LNCAP (cell line): ENCODE measurements around the gene FSD2.

Experiments used
- TF ChIP-seq, protein P1 (sequence below): fragments of 450-650 bp; IDR thresholded peaks from 2 replicates; pipeline ENCODE4 v1.5.1; 2017; ENCODE audit warnings: mild to moderate bottlenecking

The FSD2 gene

DNA sequence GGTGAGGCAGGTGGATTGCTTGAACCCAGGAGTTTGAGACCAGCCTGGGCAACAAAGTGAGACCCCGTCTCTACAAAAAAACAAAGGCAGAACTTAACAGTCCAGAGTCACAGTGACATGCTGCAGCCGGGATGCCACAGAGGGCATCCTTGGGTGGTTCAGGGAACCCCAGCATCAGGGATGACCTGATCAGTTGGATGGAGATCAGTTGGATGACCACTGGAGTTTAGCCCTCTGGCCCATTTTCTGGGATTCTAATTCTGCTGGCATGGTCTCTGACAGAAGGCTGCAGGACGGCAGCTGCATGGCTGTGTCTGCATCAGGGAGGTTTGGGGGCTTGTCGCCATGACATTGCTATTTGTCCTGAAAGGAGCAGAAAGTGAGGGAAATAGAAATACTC, 23.4 kb upstream of the FSD2 start:
- TF ChIP-seq, protein P1, sequence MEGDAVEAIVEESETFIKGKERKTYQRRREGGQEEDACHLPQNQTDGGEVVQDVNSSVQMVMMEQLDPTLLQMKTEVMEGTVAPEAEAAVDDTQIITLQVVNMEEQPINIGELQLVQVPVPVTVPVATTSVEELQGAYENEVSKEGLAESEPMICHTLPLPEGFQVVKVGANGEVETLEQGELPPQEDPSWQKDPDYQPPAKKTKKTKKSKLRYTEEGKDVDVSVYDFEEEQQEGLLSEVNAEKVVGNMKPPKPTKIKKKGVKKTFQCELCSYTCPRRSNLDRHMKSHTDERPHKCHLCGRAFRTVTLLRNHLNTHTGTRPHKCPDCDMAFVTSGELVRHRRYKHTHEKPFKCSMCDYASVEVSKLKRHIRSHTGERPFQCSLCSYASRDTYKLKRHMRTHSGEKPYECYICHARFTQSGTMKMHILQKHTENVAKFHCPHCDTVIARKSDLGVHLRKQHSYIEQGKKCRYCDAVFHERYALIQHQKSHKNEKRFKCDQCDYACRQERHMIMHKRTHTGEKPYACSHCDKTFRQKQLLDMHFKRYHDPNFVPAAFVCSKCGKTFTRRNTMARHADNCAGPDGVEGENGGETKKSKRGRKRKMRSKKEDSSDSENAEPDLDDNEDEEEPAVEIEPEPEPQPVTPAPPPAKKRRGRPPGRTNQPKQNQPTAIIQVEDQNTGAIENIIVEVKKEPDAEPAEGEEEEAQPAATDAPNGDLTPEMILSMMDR = no peak

DNA sequence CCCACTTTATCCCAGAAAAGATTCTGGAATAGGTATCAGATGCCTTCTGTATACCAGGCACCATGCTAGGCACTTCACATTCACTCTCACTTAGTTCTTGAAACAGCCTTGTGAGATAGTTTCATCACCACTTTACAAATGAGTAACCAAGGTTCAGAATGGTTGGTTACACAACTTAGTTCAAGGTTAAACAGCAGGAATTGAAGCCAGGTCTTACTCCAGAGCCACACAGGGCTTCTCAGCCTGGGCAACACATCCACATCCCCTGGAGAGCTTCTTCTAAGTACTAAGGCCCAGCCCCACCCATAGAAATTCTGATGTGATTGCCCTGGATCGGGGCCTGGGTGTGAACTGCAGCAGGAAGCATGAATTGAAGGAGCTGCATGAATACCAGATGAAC, 22.2 kb upstream of the FSD2 start:
- TF ChIP-seq, protein P1 = no peak

DNA sequence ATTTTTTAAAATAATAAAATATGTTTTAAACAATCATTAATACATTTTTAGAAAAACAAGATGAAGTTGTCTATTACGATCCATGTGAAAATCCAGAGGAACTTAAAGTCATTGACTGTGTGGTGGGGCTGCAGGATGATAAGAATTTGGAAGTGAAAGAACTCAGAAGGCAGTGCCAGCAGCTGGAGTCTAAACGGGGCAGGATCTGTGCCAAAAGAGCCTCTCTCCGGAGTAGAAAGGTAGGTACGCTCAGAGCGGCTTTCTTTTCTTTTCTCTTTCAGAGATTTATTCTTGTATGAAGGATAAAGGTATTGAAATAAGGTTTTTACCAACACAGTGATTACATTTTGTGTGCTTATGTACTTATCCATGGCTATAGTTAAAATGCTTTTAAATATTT, 17.2 kb upstream of the FSD2 start:
- TF ChIP-seq, protein P1 = no peak

DNA sequence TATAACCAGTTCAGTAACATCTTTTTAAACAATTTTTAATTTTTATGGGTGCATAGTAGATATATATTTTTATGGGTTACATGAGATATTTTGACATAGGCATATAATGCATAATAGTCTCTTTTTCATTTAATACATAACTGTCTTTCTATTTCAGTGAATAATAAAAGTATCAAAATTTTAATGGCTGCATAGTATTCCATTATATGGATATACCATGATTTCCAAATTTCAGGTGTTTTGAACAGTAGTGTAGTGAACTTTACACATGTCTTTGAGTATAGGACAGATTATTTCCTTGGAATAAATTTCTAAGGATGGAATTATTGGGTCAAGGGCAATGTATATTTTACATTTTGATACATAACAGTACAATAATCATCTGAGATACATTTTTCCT, 14.3 kb upstream of the FSD2 start:
- TF ChIP-seq, protein P1 = no peak

DNA sequence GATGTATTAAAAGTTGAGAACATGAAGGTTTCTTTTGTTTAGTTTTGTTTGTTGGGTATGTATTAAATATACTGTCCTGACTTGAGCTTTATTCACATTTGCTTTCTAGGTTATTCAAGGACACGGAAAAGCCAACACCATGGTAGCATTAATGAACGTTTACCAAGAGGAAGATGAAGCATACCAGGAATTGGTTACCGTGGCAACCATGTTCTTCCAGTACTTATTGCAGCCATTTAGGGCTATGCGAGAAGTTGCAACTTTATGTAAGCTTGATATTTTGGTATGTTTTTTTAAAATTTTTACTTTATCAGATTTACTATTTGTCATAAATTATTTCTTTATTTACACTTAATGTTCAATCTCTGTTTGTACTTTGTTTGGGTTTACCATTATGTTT, 7.1 kb upstream of the FSD2 start:
- TF ChIP-seq, protein P1 = no peak

DNA sequence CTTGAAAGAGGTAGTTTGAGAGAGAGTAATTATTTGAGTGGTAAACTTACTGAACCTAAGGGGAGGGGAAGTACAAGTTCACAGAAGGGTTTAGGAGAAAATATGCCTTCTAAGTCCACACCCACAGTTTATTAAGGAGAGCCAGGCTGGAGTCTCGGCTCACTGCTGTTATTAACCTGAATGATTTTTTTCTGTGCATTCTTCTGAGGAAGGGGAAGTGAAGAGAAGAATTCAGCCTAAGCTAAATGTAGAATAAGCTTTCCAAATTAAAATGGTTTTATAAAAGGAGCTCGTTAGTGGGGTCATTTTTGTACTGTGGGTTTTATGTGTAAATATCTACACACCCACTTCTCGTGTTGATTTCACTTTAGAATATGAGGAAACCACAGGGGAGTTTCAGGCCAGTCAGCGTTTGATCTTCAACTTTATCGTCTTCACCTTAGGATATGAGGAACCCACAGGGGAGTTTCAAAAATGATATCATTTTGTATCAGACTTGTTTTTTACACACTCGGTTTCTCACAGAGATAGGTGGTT, 5.1 kb upstream of the FSD2 start:
- TF ChIP-seq, protein P1 = no peak

DNA sequence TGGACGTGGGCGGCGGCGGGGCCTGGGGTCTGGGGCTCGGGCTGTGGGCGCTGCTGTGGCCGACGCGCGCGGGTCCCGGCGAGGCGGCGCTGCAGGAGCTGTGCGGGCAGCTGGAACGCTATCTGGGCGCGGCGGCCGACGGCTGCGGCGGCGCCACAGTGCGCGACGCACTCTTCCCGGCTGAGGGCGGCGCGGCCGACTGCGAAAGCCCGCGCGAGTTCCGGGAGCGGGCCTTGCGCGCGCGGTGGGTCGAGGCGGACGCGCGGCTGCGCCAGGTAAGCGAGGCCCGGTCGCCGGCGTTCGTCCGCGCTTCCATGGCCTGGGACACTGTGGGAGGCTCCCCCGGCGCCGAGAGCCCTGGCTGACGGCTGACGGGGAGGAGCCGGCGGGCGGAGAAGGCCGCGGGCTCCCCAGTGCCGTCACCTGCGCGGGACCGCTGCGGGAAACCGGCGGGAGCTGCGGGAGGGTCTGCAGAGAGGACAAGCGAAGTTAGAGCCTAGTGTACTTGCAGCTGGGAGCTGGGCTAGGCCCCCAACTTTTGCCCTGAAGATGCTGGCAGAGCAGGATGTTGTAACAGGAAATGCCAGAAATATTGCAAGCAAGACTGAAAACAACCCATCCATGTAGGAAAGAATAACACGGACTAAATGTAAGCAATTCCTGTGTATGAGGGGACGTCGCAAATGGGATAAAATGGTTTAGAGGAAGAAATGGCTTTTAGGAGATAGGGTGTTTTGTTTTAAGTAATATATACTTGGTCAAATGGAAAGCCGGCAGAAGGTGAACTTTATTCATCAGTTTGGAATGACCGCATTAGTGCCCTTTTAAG, 4.4 kb upstream of the FSD2 start:
- TF ChIP-seq, protein P1 = no peak
